Left lung (tissue), 10 donors: ENCODE data around the gene ROS1. TPM values are rescaled to one million over a fixed set of nuclear protein-coding genes. Genes with fewer than 3 reads are reported as not detected.

Experiments
- ATAC-seq: fragments of 200-7000 bp; cut with Tn5 transposase; one replicate; pipeline ENCODE4 v1.9.1; 2020; ENCODE audit warnings: moderate library complexity
- DNase-seq, 4 donors: peaks; one replicate each; pipeline ENCODE4 v3.0.0-alpha.2; 2013 to 2020
- H3K27ac ChIP-seq, 2 donors: fragments of 200-600 bp; sonication (generic) in 1 of 2; one replicate each; pipeline versions ENCODE4 v1.5.0 to v1.8.0; 2020 to 2021
- H3K27me3 ChIP-seq, 2 donors: fragments of 200-600 bp; sonication (generic) in 1 of 2; one replicate each; pipeline versions ENCODE4 v1.5.0 to v1.8.0; 2020 to 2021
- H3K36me3 ChIP-seq, 2 donors: fragments of 200-600 bp; sonication (generic) in 1 of 2; one replicate each; pipeline versions ENCODE4 v1.5.0 to v1.8.0; 2020 to 2021
- H3K4me1 ChIP-seq, 2 donors: fragments of 200-600 bp; one replicate each; pipeline ENCODE4 v1.8.0; 2021
- H3K4me3 ChIP-seq, 2 donors: fragments of 200-600 bp; sonication (generic) in 1 of 2; one replicate each; pipeline versions ENCODE4 v1.5.0 to v1.8.0; 2020 to 2021; ENCODE audit warnings: mild to moderate bottlenecking in 1 of 2
- H3K9me3 ChIP-seq, 2 donors: fragments of 200-600 bp; sonication (generic) in 1 of 2; one replicate each; pipeline versions ENCODE4 v1.5.0 to v1.8.0; 2020 to 2021
- intact Hi-C, 2 donors: fragments of 100-400 bp; cut with DNase I; formaldehyde crosslinking; loops; one replicate each; pipeline versions ENCODE4 v1.11.2 to v1.14.2; 2022
- polyA plus RNA-seq, 6 donors: library from polyadenylated mRNA; unstranded; fragments of 120-200 nt; gene quantifications; one replicate each; pipeline ENCODE4 v1.2.1, GENCODE V29; 2013; ENCODE audit not compliant: insufficient read length in 6 of 6
- total RNA-seq, 2 donors: library from RNA; stranded (reverse); fragmentation: NEBNext Ultra II Directional; extraction: Animal tissue kit (Norgen Biotek cat#: 25700); gene quantifications; one replicate each; pipeline ENCODE4 v1.2.1, GENCODE V29; 2021
- TF ChIP-seq, protein P1 (sequence below), 2 donors: fragments of 200-600 bp; sonication (generic) in 1 of 2; IDR thresholded peaks; one replicate each; pipeline versions ENCODE4 v1.5.0 to v1.8.0; 2021; ENCODE audit warnings: antibody characterized with exemption in 2 of 2
- donor health status: DM: no; HTN: yes; CAD: no.
- donor health status: DM: no; HTN: no; CAD: no.

ROS1 gene
- total and polyA plus RNA-seq, 8 donors, result 21.2 to 305 (median 39.5) TPM

DNA sequence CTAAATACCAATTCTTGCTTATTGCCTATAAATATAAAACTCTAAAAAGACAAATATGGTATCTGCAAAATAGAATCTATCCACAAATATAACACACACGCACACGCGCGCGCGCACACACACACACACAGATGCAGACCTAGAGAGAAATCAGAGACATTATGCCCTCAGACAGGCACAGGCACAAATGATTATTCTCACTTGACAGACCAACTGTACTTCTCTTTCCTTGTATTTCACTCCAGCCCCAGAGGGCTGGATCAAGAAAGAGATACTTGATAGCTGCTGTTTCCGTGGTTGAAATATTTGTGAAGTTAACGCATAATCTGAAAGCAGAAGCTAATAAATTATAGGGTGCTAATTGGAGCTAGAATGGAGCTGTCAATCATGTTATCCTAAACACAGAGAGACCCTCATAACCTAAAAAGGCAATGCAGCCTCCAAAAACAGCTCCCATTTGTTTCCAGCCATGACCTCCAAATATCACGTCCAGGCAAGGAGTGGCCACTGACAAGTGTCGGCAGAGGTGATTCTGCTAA lies 148.9 kb downstream of the ROS1 start:
- Histone ChIP-seq H3K27me3 (peaks cover 34 to 51% of the 10 kb centered on the region in 2 donors), H3K27ac (no peak overlapping the region), H3K4me1 (no peaks in the 10 kb centered on the region), H3K4me3 (no peak overlapping the region), H3K9me3 (no peaks in the 10 kb centered on the region), H3K36me3 (no peaks in the 10 kb centered on the region)
- DNase-seq, result no peak
- TF ChIP-seq, protein P1, sequence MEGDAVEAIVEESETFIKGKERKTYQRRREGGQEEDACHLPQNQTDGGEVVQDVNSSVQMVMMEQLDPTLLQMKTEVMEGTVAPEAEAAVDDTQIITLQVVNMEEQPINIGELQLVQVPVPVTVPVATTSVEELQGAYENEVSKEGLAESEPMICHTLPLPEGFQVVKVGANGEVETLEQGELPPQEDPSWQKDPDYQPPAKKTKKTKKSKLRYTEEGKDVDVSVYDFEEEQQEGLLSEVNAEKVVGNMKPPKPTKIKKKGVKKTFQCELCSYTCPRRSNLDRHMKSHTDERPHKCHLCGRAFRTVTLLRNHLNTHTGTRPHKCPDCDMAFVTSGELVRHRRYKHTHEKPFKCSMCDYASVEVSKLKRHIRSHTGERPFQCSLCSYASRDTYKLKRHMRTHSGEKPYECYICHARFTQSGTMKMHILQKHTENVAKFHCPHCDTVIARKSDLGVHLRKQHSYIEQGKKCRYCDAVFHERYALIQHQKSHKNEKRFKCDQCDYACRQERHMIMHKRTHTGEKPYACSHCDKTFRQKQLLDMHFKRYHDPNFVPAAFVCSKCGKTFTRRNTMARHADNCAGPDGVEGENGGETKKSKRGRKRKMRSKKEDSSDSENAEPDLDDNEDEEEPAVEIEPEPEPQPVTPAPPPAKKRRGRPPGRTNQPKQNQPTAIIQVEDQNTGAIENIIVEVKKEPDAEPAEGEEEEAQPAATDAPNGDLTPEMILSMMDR (IDR thresholded peaks at IDR 0.05), result no peak
- ATAC-seq, result no peak
- intact Hi-C loops, result no loop called here

DNA sequence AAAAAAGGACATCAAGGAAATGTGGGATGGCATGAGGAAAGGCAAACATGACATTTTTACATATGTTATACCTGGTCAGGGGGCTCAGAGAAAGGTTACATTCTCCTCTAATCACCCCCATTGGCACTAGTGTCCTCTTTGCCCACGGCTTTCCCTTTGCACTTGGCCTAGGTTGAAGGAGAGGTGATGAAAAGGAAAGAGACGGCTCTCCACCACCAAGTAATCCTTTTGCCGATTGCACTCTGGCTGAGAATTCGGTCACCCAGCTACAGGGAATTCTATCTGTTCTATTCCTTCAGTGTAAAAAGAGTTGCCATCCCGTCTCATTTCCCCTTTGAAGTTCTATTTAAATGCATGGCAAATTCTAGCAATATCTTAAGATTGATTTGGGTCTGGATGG lies 150.0 kb downstream of the ROS1 start:
- peaks cover 45 to 62% of the 10 kb centered on the region in 2 donors for H3K27me3 ChIP-seq
- DNase-seq, result no peak
- ATAC-seq, result no peak
- TF ChIP-seq, protein P1 (IDR thresholded peaks at IDR 0.05), result no peak
- no peaks in the 10 kb centered on the region for H3K4me1 ChIP-seq
- intact Hi-C loops, result no loop called here
- H3K36me3 ChIP-seq, result no peaks in the 10 kb centered on the region
- no peak overlapping the region for H3K27ac ChIP-seq
- no peak overlapping the region for H3K4me3 ChIP-seq
- H3K9me3 ChIP-seq, result no peaks in the 10 kb centered on the region

DNA sequence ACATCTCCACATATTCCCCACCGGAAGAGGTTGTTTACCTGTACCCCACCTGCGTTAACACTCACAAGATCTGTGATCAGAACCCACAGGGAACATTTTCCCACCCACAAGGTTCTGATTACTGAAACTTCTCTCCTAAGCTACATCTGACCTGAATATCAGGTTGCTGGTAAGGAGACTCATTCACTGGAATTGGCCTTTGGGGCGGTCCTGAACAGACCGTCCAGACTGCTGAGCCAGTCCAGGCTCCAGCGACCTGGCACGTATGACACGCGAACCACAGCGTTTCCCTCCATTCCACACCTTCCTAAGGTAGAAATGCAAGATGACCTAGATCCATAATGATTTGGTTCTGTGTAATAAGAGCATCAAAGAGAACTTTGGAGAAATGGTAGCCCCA lies 150.5 kb downstream of the ROS1 start:
- Histone ChIP-seq H3K27ac (no peak overlapping the region), H3K27me3 (peaks cover 50 to 67% of the 10 kb centered on the region in 2 donors), H3K4me3 (no peak overlapping the region), H3K36me3 (no peaks in the 10 kb centered on the region), H3K4me1 (peaks cover 0 to 2% of the 10 kb centered on the region in 2 donors), H3K9me3 (no peaks in the 10 kb centered on the region)
- ATAC-seq (no peak), DNase-seq (no peak)
- intact Hi-C loops, result no loop called here
- TF ChIP-seq, protein P1 (IDR thresholded peaks at IDR 0.05), result no peak

DNA sequence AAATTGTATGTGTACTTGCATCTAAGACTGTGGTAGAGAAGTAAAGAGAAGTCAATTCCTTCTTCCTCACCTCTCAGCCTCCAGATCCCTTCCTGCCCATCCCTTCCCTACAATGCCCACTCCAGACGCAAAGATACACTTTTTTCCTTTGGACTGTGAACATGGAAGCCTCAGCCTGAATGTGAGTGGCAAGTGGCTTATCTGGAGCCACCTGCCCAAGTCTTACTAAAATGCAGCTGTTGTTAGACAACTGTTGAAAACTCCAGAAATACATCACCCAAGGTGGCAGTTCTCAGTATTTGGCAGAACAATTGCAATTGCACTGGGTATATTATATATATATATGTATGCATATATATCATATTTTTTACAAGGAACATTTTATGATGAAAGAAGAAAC lies 152.9 kb downstream of the ROS1 start:
- Histone ChIP-seq H3K4me1 (peaks cover 0 to 6% of the 10 kb centered on the region in 2 donors), H3K4me3 (no peak overlapping the region), H3K36me3 (no peaks in the 10 kb centered on the region), H3K27ac (no peak overlapping the region), H3K9me3 (no peaks in the 10 kb centered on the region), H3K27me3 (peaks cover 73 to 90% of the 10 kb centered on the region in 2 donors)
- intact Hi-C loops, result no loop called here
- DNase-seq (no peak), ATAC-seq (no peak)
- TF ChIP-seq, protein P1 (IDR thresholded peaks at IDR 0.05), result no peak

DNA sequence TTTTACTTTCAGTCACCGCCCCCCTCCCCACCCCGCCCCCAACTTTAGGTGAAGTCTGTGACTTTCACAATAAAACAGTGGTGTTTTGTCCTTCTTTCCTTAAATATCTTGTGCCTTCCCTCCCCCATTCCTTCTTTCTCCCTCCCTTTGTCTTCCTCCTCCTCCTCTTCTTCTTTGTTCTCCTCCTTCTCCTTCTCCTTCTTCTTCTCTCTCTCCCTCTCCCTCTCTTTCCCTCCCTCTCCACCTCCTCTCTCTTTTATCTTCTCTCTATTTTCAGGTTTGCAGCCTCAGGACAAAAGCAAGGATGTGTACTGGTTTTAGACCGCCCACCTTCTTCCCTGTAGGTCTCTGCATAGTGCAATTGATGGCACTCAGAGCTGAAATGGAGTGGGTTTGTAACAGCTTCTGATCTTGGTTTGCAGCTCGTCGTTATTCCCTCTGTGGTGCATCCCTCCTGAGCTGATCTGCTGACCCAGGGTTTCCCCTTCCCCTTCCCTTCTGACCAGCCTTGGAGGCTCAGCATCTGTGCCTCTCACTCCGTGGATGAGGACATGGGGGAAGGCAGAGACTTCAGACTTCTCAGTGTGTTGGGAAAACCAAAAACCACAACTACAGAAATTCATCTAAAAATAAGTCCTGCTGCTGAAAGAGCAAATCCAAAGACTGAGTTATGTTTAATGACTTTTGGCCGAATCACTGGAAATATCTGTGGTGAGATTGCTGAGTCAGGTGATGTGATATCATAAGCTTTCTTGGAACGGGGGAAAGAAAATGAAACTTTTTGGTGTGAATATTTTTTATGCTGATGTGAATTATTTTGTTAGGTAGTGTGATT lies 153.5 kb downstream of the ROS1 start:
- intact Hi-C loops, result no loop called here
- Histone ChIP-seq H3K4me1 (peaks cover 0 to 6% of the 10 kb centered on the region in 2 donors), H3K9me3 (no peaks in the 10 kb centered on the region), H3K27me3 (peaks cover 80 to 97% of the 10 kb centered on the region in 2 donors), H3K27ac (no peak overlapping the region), H3K36me3 (no peaks in the 10 kb centered on the region), H3K4me3 (no peak overlapping the region)
- no peak for ATAC-seq
- no peak for DNase-seq
- TF ChIP-seq, protein P1 (IDR thresholded peaks at IDR 0.05), result no peak
